GM21717 (cell line): ENCODE data around the gene GRAMD1A.
"Not testable (repeated sequence)": the region's sequence is repeated elsewhere in the genome, so short reads cannot be mapped to it uniquely, and the experiment has no call there.

Experiments used
- ATAC-seq: cut with Tn5 transposase; IDR thresholded peaks from one replicate; pipeline ENCODE4 v1.9.1; 2021; ENCODE audit warnings: mild to moderate bottlenecking, moderate library complexity; ENCODE audit not compliant: unreplicated experiment

Gene GRAMD1A

DNA sequence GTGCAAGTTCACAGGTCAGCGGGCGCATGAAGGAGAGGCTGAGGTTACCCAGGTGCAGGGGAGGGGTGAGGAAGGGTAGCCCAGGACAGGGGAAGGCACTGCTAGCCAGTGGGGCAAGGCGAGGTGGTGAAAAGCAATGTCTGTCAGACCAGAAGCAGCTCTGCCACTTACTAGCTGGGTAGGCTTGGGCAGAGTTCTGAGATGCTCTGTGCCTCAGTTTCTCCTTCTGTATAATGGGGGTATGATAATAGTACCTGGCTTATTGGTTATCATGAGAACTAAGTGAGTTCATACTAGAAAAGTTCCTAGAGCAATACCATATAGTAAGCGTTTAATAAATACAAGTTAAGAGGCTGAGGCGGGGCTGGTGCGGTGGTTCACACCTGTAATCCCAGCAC, 15.8 kb downstream of the GRAMD1A start:
- no peak for ATAC-seq

DNA sequence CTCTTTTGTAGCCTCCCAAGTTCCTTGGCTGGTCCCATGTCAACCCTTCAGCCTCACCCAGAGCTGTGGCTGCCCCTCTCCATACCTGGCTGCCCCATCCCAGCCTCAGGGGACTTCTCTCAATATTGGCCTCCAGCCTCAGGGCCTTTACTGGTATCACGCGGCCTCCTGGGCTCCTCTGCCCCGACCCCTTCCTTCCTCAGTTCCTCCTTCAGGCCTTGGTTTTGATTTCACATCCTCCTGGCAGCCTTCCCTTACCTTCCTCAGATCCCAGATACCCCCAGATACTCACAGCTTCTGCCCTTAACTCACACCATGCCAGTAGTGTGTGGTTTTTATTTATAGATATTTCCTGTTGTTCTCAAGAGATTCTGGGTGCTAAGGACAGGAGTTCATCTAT, 17.4 kb downstream of the GRAMD1A start:
- ATAC-seq = no peak

DNA sequence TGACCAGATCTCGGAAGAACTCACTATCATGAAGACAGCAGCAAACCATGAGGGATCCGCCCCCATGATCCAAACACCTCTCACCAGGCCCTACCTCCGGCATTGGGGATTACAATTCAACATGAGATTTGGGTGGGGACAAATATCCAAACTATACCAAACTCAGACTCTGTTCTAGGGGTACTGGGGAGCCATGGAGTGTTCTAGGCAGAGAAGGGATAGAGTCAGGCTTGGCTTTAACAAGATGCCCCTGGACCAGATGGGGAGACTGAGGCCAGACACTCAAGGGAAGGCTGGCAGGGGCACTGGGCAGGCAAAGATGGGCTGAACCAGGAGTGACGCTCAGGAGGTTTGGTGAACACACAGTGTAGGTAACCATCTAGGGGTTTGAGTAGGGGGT, 18.3 kb downstream of the GRAMD1A start:
- ATAC-seq = no peak

DNA sequence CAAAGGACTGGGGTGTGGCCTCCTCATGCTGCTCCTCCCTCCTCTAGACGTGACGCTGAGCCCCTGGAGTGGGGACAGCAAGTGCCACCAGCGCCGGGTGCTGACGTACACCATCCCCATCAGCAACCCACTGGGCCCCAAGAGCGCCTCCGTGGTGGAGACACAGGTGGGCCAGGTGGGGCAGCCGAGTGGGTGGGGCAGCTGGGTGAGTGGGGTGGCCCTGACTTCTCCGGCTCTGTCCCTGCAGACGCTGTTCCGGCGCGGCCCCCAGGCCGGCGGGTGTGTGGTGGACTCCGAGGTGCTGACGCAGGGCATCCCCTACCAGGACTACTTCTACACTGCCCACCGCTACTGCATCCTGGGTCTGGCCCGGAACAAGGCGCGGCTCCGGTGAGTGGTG, 19.0 kb downstream of the GRAMD1A start:
- ATAC-seq = no peak

DNA sequence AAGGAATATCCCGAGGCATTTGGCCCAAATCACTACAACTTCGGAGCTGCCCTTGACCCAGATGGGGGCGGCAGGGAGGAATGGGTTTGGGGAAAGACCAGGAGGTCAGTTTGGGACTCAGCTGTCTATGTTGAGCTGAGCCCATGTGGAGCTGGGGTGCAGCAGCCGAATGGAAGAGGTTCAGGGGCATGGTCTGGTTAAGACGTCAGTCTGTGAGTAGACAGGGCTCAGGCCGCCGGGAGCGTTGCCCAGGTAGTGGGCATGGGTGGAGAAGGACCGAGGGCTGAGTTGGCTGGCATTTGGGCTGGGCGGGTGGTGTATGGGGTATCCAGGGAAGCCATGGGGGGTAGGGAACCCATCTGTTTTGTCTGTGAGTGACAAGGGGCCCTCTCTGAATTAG, 20.9 kb downstream of the GRAMD1A start:
- no peak for ATAC-seq

DNA sequence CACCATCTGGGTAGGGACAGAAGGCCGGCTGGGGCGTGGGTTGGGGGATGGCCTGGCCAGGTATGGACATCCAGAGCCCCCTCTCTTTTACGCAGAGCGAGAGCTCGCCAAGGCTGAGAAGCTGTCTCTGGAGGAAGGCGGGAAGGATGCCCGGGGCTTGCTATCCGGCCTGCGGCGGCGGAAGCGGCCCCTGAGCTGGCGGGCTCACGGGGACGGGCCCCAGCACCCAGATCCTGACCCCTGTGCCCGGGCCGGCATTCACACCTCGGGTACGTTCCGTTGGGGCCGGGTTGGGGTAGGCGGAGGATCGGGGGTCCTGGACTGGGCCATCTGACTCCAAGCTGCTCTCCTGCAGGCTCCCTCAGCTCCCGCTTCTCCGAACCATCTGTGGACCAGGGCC, 21.5 kb downstream of the GRAMD1A start:
- no peak for ATAC-seq

DNA sequence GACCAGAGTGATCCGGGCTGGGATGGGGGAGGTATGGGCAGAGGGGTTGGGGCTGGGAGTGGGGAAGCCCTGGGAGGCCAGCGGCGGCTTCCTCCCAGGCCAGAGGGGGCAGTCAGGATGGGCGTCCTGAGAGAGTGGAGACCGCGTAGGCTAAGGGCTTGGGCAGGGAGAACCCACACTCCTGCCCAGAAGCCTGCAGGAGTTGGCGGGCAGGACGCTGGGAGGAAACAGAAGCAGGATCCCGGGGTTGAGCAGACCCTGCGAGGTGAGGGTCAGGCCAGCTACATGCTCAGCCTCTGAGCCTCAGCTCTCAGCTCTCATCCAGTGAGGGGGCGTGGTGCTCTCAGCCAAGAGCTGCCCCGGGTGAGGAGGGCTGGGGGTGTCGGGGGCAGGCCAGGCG, 22.3 kb downstream of the GRAMD1A start:
- ATAC-seq = no peak

DNA sequence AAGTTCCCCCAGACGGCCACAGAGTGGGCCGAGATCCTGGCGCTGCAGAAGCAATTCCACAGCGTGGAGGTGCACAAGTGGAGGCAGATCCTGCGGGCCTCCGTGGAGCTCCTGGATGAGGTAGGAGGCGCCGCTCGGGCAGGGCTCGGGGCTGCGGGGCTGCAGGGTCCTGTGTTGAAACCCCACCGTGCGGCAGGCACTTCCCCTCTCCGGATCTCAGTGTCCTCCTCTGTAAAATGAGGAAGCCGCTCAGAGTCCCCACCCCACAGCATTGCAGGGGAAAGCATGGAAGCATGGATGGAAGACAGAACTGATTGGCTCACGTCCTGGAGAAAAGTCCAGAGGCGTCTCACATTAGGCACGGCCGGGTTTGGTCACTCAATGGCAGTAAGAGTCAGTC, 23.3 kb downstream of the GRAMD1A start:
- no peak for ATAC-seq

DNA sequence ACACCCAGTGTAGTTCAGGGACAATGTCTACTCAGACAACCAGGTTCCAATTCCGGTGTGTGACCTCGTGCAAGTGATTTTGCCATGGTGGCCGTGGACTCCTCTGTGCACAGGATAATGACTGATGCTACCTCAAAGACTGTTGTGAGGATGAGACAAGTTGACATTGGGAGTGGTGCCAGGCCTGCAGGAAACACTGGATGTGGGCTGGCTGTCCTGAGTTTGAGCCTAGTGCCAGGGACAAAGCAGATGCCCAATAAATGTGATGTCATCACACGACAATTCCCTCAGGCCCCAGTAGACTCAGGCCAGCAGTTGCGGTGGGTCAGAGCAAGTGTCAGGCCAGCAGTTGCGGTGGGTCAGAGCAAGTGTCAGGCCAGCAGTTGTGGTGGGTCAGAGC, 24.0 kb downstream of the GRAMD1A start:
- no peak for ATAC-seq

DNA sequence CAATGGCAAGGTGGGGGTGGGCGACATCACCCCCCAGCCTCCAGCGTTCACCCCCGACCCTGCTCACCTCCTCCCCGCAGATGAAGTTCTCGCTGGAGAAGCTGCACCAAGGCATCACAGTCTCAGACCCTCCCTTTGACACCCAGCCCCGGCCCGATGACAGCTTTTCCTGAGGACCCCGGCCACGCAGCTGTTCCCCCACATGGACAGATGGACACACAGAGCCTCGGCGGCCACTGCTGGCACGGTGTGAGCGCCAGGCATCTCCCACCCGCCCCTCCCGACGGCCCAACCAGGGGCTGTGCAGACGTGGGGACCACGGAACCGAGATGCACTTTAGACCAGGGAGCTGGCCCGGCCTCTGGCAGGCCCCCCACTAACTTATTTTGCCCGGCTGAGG, 25.8 kb downstream of the GRAMD1A start:
- ATAC-seq = no peak

DNA sequence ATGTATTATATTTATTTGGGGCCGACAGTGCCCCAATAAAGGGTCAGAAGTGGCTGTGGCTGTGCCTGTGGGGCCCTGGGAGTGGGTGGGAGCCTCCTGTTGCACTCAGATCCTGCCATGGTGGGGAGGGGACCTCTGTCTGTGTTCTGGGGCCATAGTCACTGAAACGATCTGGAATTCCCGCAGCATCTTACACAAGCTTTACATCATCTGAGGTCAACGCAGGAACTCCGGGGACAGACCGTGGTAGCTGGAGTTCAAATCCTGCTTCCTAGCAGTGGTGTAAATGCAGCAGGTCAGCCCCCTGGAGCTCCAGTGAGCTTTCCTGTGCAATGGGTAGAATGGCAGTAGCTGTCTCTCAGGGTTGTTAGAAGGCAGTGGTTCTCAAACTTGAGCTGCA, 26.3 kb downstream of the GRAMD1A start:
- no peak for ATAC-seq

DNA sequence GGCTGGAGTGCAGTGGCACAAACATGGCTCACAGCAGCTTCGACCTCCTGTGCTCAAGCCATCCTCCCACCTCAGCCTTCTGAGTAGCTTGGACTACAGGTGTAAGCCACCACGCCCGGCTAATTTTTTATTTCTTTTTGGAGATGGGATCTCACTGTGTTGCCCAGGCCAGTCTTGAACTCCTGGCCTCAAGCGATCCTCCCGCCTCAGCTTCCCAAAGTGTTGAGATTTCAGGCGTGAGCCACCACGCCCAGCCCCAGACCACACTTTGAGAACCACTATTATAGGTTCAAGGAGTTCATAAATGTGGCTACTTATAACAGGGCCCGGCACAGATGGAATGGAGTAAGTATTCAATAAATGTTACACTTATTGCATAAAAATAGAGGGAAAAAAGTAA, 26.9 kb downstream of the GRAMD1A start:
- ATAC-seq = no peak

DNA sequence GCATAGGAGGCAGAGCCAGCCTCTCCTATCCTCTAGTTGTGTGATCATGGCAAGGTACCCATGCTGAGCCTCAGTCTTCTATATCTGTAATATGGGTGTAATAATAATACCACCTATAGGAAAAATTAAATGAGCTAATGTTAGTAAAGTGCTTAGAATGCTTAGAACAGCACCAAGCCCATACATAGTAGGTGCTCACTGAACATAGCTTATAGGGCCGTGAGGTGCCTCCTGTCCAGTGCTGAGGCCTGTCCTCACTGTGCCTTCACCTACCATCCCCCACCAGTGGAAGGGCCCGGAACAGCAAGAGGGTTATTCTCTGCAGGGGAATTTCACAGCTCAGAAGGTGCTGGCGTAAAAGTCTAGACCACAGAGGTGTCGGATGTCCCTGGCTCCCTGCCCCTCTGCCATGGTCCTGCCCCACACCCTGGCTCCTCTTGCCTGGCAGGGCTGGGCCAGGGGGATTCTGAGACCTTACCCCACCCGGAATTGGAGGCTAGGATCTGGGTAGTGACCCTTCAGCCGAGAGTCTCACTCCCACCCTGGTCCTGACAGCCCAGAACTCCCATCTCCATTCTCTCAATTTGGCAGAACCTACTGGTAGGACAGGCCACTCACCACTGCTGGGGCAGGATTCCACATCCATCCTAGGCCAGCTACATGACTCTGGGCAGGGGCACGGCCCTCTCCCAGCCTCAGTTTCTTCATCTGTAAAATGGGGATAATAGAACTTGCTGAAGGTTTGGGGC, 27.9 kb downstream of the GRAMD1A start:
- no peak for ATAC-seq

DNA sequence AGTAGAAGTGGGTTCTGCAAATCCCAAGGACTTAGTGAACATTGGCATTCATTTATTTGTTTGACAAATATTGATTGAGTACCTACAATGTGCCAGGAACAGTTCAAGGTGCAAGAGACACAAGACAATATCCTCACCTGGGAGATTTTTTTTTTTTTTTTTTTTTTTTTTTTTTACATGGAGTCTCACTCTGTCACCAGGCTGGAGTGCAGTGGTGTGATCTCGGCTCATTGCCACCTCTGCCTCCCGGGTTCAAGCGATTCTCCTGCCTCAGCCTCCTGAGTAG, 28.4 kb downstream of the GRAMD1A start:
- not testable (repeated sequence) for ATAC-seq

DNA sequence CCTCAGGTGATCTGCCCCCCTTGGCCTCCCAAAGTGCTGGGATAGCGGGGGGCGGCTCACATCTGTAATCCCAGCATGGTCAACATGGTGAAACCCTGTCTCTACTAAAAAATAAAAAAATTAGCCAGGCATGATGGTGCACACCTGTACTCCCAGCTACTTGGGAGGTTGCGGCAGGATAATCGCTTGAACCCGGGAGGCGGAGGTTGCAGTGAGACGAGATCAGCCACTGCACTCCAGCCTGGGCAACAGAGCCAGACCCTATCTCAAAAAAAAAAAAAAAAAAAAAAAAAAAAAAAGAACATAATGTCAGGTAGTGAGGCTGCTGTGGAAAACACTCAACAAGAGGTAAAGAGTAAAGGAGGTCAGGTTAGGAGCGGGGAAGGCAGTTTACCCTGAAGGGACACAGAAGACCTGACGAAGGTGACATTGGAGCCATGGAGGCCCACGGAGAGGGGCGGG, 29.2 kb downstream of the GRAMD1A start:
- ATAC-seq = not testable (repeated sequence)

DNA sequence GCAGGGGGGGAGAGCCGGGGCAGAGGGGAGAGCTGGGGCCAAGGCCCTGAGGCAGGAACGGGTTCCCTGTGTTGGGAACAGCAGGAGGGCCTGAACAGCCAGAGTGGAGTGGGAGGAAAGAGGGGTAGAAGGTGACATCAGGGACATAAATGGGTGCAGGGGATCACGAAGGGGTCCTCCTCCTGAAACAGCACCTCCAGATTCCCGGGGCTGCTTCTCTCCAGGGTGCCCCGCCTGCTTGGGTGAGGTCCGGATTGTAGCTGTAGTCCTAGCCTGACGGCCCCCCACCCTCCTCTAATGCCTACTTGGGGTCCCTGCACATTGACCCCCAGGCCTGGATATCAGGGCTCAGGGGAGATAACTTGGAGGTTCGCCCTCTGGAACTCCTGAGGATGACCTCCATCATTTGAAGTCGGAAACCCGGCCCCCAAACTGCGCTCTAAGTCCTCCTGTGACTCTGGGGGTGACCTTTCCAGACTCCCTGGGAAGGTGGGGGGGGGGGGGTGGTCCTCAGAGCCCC, 29.7 kb downstream of the GRAMD1A start:
- ATAC-seq = no peak

DNA sequence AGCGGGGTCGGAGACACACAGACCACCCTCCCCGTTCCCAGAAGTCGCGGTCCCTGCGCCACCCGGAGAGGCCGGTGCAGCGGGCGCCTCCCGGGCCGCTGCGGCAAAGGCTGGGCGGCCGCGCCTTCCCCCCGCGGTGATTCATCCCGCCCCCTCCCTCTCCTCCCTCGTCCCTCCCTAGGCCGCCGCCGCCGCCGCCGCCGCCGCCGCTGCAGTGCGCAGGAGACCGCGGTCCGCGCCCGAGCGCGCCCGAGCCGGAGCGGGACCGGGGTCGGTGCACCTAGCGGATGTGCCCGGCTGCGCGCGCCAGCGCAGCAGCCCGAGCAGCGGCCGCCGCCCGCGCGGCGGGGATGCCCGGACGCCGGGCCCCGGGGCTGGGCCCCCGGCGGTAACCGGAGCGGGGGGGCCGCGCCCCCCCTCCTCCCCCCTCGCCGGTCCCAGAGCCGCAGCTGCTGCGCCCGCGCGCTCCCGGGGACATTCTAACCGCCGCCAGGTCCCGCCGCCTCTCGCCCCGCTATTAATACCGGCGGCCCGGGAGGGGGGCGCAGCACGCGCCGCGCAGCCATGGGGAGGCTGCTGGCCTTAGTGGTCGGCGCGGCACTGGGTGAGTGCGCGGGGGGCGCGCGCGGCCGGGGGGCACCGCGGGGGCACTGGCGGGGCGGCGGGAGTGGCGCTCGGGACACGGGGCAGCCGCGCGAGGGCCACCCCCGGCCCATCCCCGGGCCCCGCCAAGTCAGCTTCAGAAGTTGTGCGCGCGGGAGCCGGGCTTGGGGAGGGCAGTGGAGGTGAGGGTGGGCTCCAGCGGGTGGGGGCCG, 30.3 kb downstream of the GRAMD1A start, which contains the start of gene SCN1B:
TSS of gene SCN1B (plus strand) at position 214 of the 815 bp plus-strand sequence. CDS start at position 565, 351 bp downstream.
- no peak for ATAC-seq

DNA sequence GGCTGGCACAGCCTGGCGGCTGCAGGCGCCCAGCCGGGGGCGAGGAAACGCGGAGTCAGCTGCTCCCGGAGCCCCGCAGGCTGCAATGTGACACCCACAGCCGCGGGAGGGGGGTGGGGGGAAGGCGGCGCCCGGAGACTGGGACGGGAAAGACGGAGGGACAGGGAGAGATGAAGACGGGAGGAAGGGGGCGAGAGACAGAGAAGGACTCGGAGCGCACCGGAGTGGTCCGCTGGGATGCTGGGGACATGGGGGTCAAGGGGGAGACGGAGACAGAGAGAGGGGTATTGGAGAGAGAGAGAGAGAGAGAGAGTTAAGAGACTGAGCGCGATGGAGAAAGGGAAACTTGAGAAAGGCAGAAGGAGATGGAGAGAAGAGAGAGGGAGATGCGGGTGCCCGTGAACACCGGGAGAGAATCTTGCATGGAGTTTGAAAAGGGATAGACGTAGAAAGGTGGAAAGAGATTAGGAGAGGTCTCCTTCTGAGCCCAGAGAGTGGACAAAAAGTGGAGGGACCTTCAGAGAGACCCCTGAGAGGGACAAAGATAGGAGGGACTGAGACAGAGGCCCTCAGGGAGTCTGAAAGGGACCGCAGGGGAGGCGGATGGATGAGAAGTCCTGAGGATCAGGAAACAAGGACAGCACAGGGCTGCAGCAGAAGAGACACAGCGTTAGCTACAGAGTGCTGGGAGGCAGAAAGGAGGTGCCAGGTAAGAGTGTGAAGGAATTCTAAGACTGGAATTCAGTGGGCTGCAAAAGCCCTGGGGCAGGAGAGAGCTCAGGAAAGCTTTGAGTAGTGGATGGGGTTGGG, 31.2 kb downstream of the GRAMD1A start:
- no peak for ATAC-seq

DNA sequence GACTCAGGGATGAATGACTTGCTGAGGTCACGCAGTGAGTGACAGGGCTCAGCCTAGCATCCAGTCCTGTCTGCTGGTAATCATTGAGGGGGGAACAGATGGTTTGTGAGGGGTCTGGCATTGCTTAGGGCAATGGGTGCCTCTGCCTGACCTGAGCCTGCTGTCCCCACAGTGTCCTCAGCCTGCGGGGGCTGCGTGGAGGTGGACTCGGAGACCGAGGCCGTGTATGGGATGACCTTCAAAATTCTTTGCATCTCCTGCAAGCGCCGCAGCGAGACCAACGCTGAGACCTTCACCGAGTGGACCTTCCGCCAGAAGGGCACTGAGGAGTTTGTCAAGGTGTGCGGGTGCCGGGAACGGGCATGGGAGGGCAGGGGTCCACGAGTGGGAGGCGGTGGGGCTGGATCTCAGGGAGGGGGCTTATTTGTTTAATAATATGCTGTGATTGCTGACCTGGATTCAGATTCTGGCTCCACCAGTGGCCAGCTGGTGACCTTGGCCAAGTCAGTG, 32.3 kb downstream of the GRAMD1A start:
- no peak for ATAC-seq

DNA sequence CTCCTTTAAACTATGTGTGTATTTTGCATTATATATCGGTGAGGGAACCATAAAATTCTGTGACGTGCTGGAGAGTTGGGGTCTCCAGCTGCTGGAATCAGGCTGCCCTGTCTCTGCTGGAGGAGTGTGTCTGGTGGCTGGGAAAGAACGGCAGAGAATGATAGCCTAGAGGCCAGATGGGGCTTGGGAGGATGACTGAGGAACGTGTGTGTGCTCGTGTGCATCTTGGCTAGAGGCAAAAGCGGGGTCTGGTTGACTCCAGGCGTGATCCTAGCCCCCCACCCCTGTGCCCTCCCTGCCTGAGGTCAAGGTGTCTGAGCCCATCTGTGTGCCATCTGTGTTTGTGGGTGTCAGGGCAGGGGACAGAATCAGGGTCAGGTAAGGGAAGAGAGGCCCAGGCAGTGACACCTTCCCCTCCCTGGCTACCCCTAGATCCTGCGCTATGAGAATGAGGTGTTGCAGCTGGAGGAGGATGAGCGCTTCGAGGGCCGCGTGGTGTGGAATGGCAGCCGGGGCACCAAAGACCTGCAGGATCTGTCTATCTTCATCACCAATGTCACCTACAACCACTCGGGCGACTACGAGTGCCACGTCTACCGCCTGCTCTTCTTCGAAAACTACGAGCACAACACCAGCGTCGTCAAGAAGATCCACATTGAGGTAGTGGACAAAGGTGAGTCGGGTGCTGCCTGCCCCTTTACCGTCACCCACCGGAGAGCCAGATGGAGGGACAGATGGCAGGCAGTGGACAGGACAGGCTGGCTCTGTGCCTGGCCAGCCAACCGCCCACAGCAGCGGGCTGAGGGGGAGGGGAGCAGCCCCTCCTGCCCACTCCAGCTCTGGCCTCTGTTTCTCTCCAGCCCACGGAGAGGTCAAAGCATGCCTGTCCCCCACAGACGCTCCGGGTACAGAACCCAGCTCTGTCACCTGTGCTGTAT, 33.2 kb downstream of the GRAMD1A start:
- no peak for ATAC-seq
